ENCODE data around the gene CYP4X1.
"Not testable (repeated sequence)": the region's sequence is repeated elsewhere in the genome, so short reads cannot be mapped to it uniquely, and the experiment has no call there.

The CYP4X1 gene

GRCh38 chr1:47089356-47089755, 65.9 kb downstream of the CYP4X1 start:
- DNase-seq = peak; percentile 11

- DNase-seq = not testable (repeated sequence)
These were observed 68.0 kb downstream of the CYP4X1 start for GRCh38 chr1:47091476-47091875.
